HL-60 (cell line): ENCODE data around the gene NUTF2.
A peak's percentile ranks its signal among the peaks of the same experiment; 100 is the strongest.

ENCODE experiments used
- DNase-seq, 2 experiments: peaks; one replicate each; pipeline ENCODE4 v3.0.0-alpha.2; 2010 to 2020; ENCODE audit warnings: low read depth in 1 of 2, low spot score in 1 of 2
- H3K27ac ChIP-seq: fragments of 250-450 bp; sonication (Bioruptor Pico); replicated peaks from 2 replicates; pipeline ENCODE4 v1.5.1; 2020; ENCODE audit warnings: mild to moderate bottlenecking, moderate library complexity
- H3K27me3 ChIP-seq: fragments of 250-450 bp; sonication (Bioruptor Pico); 2 replicates; pipeline ENCODE4 v1.5.1; 2021; ENCODE audit warnings: mild to moderate bottlenecking, moderate library complexity; ENCODE audit not compliant: insufficient read depth, poor library complexity, severe bottlenecking
- H3K4me3 ChIP-seq: replicated peaks from 2 replicates; pipeline ENCODE4 v1.5.1; 2011; ENCODE audit warnings: mild to moderate bottlenecking, control low read depth, low read length; ENCODE audit not compliant: insufficient read depth
- GABPA ChIP-seq: IDR thresholded peaks from 2 replicates; pipeline ENCODE4 v1.6.1; 2012; ENCODE audit warnings: low read depth
- POLR2AphosphoS5 ChIP-seq: IDR thresholded peaks from 2 replicates; pipeline ENCODE4 v1.6.1; 2012; ENCODE audit warnings: low read depth
- SPI1 ChIP-seq: IDR thresholded peaks from 2 replicates; pipeline ENCODE4 v1.6.1; 2012; ENCODE audit warnings: low read depth, mild to moderate bottlenecking, borderline replicate concordance
- TF ChIP-seq, protein P1 (sequence below): IDR thresholded peaks from one replicate; pipeline ENCODE4 v1.5.1; 2011; ENCODE audit warnings: low read length, control low read depth, inconsistent platforms; ENCODE audit not compliant: insufficient read depth
- TF ChIP-seq, protein P2 (sequence below): IDR thresholded peaks from 2 replicates; pipeline ENCODE4 v1.6.1; 2012; ENCODE audit warnings: low read depth; ENCODE audit not compliant: insufficient replicate concordance

NUTF2 gene

DNA sequence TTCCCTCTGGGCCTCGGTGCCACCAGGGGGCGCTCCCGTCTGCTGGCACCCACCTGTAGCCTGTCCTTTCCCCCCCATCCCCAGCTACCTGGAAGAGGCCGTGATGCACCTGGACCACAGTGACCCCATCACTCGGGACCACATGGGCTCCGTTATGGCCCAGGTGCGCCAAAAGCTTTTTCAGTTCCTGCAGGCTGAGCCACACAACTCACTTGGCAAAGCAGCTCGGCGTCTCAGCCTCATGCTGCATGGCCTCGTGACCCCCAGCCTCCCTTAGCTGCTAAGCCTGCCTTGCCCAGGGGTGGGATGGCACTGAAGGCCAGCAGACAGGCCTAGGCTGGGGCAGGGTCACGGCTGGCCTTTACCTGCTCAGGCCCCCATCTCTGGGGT lies 37.1 kb downstream of the NUTF2 start:
- Histone ChIP-seq H3K4me3 (no peak overlapping the region), H3K27ac (no peak overlapping the region), H3K27me3 (no peaks in the 10 kb centered on the region)
- peak in 1 of 2 experiments; percentile 52 for DNase-seq
- TF ChIP-seq, protein P1, sequence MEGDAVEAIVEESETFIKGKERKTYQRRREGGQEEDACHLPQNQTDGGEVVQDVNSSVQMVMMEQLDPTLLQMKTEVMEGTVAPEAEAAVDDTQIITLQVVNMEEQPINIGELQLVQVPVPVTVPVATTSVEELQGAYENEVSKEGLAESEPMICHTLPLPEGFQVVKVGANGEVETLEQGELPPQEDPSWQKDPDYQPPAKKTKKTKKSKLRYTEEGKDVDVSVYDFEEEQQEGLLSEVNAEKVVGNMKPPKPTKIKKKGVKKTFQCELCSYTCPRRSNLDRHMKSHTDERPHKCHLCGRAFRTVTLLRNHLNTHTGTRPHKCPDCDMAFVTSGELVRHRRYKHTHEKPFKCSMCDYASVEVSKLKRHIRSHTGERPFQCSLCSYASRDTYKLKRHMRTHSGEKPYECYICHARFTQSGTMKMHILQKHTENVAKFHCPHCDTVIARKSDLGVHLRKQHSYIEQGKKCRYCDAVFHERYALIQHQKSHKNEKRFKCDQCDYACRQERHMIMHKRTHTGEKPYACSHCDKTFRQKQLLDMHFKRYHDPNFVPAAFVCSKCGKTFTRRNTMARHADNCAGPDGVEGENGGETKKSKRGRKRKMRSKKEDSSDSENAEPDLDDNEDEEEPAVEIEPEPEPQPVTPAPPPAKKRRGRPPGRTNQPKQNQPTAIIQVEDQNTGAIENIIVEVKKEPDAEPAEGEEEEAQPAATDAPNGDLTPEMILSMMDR = peak; percentile 94
- TF ChIP-seq POLR2AphosphoS5 = no peak

DNA sequence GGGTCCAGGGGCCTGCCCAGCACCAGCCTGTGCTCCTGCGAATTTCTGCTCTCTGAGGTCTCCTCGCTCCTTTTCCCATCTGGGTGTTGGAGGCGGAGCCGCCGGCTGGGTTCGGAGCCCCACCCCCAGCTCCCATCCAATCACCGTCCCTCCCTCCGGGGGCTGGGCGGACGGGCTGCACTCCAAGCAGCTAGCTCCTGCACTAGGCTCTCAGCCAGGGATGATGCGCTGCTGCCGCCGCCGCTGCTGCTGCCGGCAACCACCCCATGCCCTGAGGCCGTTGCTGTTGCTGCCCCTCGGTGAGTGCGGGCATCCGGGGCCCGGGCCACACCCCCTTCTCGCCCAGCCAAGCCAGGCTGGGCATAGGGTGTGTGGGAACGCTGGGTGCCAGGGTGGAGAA lies 38.0 kb downstream of the NUTF2 start, which contains the start of gene NRN1L:
Gene NRN1L (plus strand): TSS at position 202 of the 400 bp plus-strand sequence. CDS start 19 bp downstream, at position 221.
- Histone ChIP-seq H3K4me3 (no peak within 1 kb of the TSS), H3K27ac (no peak within 1 kb of the TSS), H3K27me3 (no peaks in the 10 kb centered on the region)
- no peak for DNase-seq
- TF ChIP-seq, protein P1 = no peak
- no peak; the same call in 1 of the 2 replicates for TF ChIP-seq POLR2AphosphoS5

DNA sequence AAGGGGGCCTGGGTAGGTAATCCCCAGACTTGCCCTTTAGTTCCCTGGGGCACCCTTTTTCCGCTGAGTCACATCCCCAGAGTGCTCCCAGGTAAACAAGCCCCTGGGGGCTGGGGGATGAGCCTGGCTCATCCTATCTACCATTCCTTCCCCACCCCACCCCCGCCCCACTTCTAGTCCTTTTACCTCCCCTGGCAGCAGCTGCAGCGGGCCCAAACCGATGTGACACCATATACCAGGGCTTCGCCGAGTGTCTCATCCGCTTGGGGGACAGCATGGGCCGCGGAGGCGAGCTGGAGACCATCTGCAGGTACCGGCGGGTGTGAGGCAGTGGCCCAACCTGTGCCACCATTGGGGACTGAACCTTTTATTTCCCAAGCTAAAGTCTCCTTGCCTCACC lies 38.8 kb downstream of the NUTF2 start:
- Histone ChIP-seq H3K27ac (no peak overlapping the region), H3K4me3 (no peak overlapping the region), H3K27me3 (no peaks in the 10 kb centered on the region)
- TF ChIP-seq SPI1 = no peak
- TF ChIP-seq GABPA = no peak
- TF ChIP-seq, protein P1 = no peak
- TF ChIP-seq, protein P2, sequence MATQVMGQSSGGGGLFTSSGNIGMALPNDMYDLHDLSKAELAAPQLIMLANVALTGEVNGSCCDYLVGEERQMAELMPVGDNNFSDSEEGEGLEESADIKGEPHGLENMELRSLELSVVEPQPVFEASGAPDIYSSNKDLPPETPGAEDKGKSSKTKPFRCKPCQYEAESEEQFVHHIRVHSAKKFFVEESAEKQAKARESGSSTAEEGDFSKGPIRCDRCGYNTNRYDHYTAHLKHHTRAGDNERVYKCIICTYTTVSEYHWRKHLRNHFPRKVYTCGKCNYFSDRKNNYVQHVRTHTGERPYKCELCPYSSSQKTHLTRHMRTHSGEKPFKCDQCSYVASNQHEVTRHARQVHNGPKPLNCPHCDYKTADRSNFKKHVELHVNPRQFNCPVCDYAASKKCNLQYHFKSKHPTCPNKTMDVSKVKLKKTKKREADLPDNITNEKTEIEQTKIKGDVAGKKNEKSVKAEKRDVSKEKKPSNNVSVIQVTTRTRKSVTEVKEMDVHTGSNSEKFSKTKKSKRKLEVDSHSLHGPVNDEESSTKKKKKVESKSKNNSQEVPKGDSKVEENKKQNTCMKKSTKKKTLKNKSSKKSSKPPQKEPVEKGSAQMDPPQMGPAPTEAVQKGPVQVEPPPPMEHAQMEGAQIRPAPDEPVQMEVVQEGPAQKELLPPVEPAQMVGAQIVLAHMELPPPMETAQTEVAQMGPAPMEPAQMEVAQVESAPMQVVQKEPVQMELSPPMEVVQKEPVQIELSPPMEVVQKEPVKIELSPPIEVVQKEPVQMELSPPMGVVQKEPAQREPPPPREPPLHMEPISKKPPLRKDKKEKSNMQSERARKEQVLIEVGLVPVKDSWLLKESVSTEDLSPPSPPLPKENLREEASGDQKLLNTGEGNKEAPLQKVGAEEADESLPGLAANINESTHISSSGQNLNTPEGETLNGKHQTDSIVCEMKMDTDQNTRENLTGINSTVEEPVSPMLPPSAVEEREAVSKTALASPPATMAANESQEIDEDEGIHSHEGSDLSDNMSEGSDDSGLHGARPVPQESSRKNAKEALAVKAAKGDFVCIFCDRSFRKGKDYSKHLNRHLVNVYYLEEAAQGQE = no peak
- TF ChIP-seq POLR2AphosphoS5 = no peak
- no peak for DNase-seq

DNA sequence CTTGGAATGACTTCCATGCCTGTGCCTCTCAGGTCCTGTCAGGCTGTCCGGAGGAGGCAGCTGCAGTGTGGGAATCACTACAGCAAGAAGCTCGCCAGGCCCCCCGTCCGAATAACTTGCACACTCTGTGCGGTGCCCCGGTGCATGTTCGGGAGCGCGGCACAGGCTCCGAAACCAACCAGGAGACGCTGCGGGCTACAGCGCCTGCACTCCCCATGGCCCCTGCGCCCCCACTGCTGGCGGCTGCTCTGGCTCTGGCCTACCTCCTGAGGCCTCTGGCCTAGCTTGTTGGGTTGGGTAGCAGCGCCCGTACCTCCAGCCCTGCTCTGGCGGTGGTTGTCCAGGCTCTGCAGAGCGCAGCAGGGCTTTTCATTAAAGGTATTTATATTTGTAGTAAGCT lies 39.2 kb downstream of the NUTF2 start:
- Histone ChIP-seq H3K4me3 (no peak overlapping the region), H3K27ac (no peak overlapping the region), H3K27me3 (no peaks in the 10 kb centered on the region)
- no peak for DNase-seq
- TF ChIP-seq SPI1 (no peak), GABPA (no peak), POLR2AphosphoS5 (no peak)
- TF ChIP-seq, protein P2 = no peak
- TF ChIP-seq, protein P1 = no peak
